ENCODE data around the gene CLSTN2. TPM values are rescaled to one million over a fixed set of nuclear protein-coding genes. Genes with fewer than 3 reads are reported as not detected.

Gene CLSTN2
- total and polyA plus RNA-seq, 2 of the 8 experiments (the other 6 are each of a cell fraction or from before 2014, with no cell fraction given): 0.39 to 0.52 TPM

DNA sequence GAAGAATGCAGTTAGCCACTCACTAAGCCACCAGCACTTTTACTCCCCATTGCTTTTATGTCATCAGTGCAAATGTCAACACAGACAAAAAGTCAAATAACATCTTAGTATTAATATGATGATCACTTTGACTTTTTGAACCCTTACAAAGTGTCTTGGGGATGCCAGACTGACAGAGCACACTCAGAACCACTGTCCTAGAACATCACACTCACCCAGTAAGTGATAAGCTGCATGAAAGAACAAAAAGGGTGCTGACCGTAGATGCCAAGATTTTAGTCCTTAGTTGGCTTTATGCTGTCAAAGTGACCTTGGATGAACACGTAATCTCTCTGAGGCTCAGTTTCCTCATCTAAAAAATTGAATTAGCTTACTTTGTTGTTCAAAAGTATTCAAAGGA is 463.4 kb downstream of the CLSTN2 start:
- Histone ChIP-seq H3K4me1 (replicated peaks in 1 of 4; ENCODE audit: control insufficient read depth in 3 of 4, insufficient read depth in 4 of 4, low read length in 3 of 4) (no peaks in the 10 kb centered on the region), H2BK15ac (ENCODE audit: low read length) (no peak overlapping the region), H2BK20ac (ENCODE audit: low read length) (no peak overlapping the region), H3K9me3 (ENCODE audit: insufficient read depth in 2 of 2, low read depth in 1 of 2, low read length in 1 of 2) (no peaks in the 10 kb centered on the region), H4K5ac (ENCODE audit: insufficient read length, low read depth, low read length) (no peak overlapping the region), H2BK120ac (replicated peaks; ENCODE audit: low read depth, low read length) (no peak overlapping the region), H3K4me2 (ENCODE audit: insufficient read depth in 1 of 2, low read depth in 2 of 2, low read length in 2 of 2) (no peak overlapping the region), H3K14ac (ENCODE audit: insufficient read length) (no peak overlapping the region), H3K23ac (ENCODE audit: insufficient read length) (no peak overlapping the region), H3K27ac (ENCODE audit: low read depth, low read length) (no peak overlapping the region), H3K56ac (replicated peaks; ENCODE audit: insufficient read length, low read depth, low read length) (no peak overlapping the region), H3K4ac (replicated peaks; ENCODE audit: insufficient read length, low read depth, low read length) (no peak overlapping the region), H3K4me3 (ENCODE audit: extremely low read depth in 1 of 4, insufficient read depth in 2 of 4, low read depth in 3 of 4, low read length in 4 of 4) (no peak overlapping the region), H2BK12ac (ENCODE audit: low read depth, low read length) (no peak overlapping the region), H2AFZ (ENCODE audit: low read length) (no peak overlapping the region), H2AK5ac (ENCODE audit: low read depth, low read length) (no peak overlapping the region), H3K79me2 (ENCODE audit: control insufficient read depth in 1 of 2, insufficient read depth in 2 of 2, low read length in 2 of 2) (no peaks in the 10 kb centered on the region), H4K91ac (replicated peaks; ENCODE audit: insufficient read length, low read length) (no peak overlapping the region), H3K9ac (replicated peaks in 1 of 4; ENCODE audit: extremely low read depth in 1 of 4, low read depth in 3 of 4, low read length in 3 of 4) (no peak overlapping the region), H3K23me2 (ENCODE audit: low read depth, low read length) (no peaks in the 10 kb centered on the region), H3K27me3 (replicated peaks in 1 of 4; ENCODE audit: control insufficient read depth in 3 of 4, extremely low read depth in 1 of 4, insufficient read depth in 3 of 4, low read length in 3 of 4) (no peaks in the 10 kb centered on the region), H3K18ac (ENCODE audit: extremely low read depth, low read length) (no peak overlapping the region), H2BK5ac (ENCODE audit: low read depth, low read length) (no peak overlapping the region), H3K79me1 (ENCODE audit: low read depth, low read length) (no peaks in the 10 kb centered on the region), H4K8ac (ENCODE audit: extremely low read depth, insufficient read depth, low read length) (no peak overlapping the region), H3K36me3 (ENCODE audit: control insufficient read depth in 2 of 4, insufficient read depth in 4 of 4, low read length in 3 of 4) (no peaks in the 10 kb centered on the region), H4K20me1 (replicated peaks in 1 of 2; ENCODE audit: control insufficient read depth in 1 of 2, insufficient read depth in 2 of 2, low read length in 2 of 2) (no peaks in the 10 kb centered on the region)
- no peak for FAIRE-seq
- WGBS, 2 experiments (ENCODE audit: extremely low coverage in 1 of 2, insufficient coverage in 1 of 2, insufficient read length in 1 of 2, insufficient replicate concordance in 2 of 2, low coverage in 1 of 2, low lambda C conversion rate in 2 of 2, missing lambda C conversion rate in 1 of 2): 87% methylated on average over 2 of the region's 2 CpGs; no CpG with 5 or more reads in 1 of the 2 experiments
- ChIA-PET CTCF (ENCODE audit: partially characterized antibody) (no interaction called here), POLR2A (ENCODE audit: partially characterized antibody) (no interaction called here)
- DNase-seq (ENCODE audit: low read depth in 1 of 2, low spot score in 2 of 2): no peak
- TF ChIP-seq EZH2 (IDR thresholded peaks at IDR 0.05; ENCODE audit: low read depth, low read length, severe bottlenecking): no peak
- TF ChIP-seq, protein P1, sequence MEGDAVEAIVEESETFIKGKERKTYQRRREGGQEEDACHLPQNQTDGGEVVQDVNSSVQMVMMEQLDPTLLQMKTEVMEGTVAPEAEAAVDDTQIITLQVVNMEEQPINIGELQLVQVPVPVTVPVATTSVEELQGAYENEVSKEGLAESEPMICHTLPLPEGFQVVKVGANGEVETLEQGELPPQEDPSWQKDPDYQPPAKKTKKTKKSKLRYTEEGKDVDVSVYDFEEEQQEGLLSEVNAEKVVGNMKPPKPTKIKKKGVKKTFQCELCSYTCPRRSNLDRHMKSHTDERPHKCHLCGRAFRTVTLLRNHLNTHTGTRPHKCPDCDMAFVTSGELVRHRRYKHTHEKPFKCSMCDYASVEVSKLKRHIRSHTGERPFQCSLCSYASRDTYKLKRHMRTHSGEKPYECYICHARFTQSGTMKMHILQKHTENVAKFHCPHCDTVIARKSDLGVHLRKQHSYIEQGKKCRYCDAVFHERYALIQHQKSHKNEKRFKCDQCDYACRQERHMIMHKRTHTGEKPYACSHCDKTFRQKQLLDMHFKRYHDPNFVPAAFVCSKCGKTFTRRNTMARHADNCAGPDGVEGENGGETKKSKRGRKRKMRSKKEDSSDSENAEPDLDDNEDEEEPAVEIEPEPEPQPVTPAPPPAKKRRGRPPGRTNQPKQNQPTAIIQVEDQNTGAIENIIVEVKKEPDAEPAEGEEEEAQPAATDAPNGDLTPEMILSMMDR (IDR thresholded peaks at IDR 0.05; ENCODE audit: control extremely low read depth in 1 of 3, insufficient read depth in 1 of 3, low read depth in 1 of 3, low read length in 3 of 3): no peak
- TF ChIP-seq CHD1 (IDR thresholded peaks at IDR 0.05; ENCODE audit: low read depth, low read length): no peak
- TF ChIP-seq RFX5 (IDR thresholded peaks at IDR 0.05; ENCODE audit: borderline replicate concordance, low read depth, low read length): no peak
- no peak for TF ChIP-seq TBP (IDR thresholded peaks at IDR 0.05; ENCODE audit: low read depth, low read length)
- TF ChIP-seq NRF1 (IDR thresholded peaks at IDR 0.05; ENCODE audit: low read depth, low read length): no peak
- no peak for TF ChIP-seq SIN3A (conservative IDR thresholded peaks at IDR 0.05 in 1 of 2, IDR thresholded peaks at IDR 0.05 in 1 of 2; ENCODE audit: low read depth in 1 of 2, low read length in 2 of 2)
- TF ChIP-seq CBX8 (IDR thresholded peaks at IDR 0.05; ENCODE audit: borderline replicate concordance, low read depth, low read length): no peak
- TF ChIP-seq BACH1 (IDR thresholded peaks at IDR 0.05; ENCODE audit: low read length): no peak
- TF ChIP-seq KDM5A (IDR thresholded peaks at IDR 0.05; ENCODE audit: low read length): no peak
- no peak for TF ChIP-seq SIX5 (IDR thresholded peaks at IDR 0.05; ENCODE audit: low read depth, low read length)

Measured in H1 (cell line).